ENCODE measurements around the gene SLC35C1.

The SLC35C1 gene

GRCh38 chr11:45804761-45805304 lies at the start of gene SLC35C1:
Gene SLC35C1 (plus strand): TSS chr11:45805149. CDS start chr11:45805802, 653 bp downstream.
- peak; percentile 83 for DNase-seq (ENCODE audit: low read depth, low spot score)

- no peak for DNase-seq (ENCODE audit: low read depth, low spot score)
Measured at GRCh38 chr11:45755281-45755859, 49.6 kb upstream of the SLC35C1 start.

- no peak for DNase-seq (ENCODE audit: low read depth, low spot score)
Measured at GRCh38 chr11:45756384-45757010, 48.5 kb upstream of the SLC35C1 start.

- no peak for DNase-seq (ENCODE audit: low read depth, low spot score)
Measured at GRCh38 chr11:45757672-45758071, 47.3 kb upstream of the SLC35C1 start.

GRCh38 chr11:45761659-45762058 lies 43.3 kb upstream of the SLC35C1 start:
- DNase-seq (ENCODE audit: low read depth, low spot score): no peak

GRCh38 chr11:45765107-45765668 lies 39.8 kb upstream of the SLC35C1 start:
- DNase-seq (ENCODE audit: low read depth, low spot score): no peak

- DNase-seq (ENCODE audit: low read depth, low spot score): no peak
Measured at GRCh38 chr11:45765836-45766235, 39.1 kb upstream of the SLC35C1 start.

GRCh38 chr11:45766469-45766868 lies 38.5 kb upstream of the SLC35C1 start:
- DNase-seq (ENCODE audit: low read depth, low spot score): no peak

GRCh38 chr11:45768486-45768885 lies 36.5 kb upstream of the SLC35C1 start:
- DNase-seq (ENCODE audit: low read depth, low spot score): no peak

- no peak for DNase-seq (ENCODE audit: low read depth, low spot score)
Measured at GRCh38 chr11:45769960-45770359, 35.0 kb upstream of the SLC35C1 start.

- peak; percentile 10 for DNase-seq (ENCODE audit: low read depth, low spot score)
Measured at GRCh38 chr11:45771193-45771565, 33.8 kb upstream of the SLC35C1 start.

GRCh38 chr11:45771566-45772448 lies 33.1 kb upstream of the SLC35C1 start:
- DNase-seq (ENCODE audit: low read depth, low spot score): peak; percentile 29

- DNase-seq (ENCODE audit: low read depth, low spot score): no peak
Measured at GRCh38 chr11:45772449-45772774, 32.5 kb upstream of the SLC35C1 start.

- no peak for DNase-seq (ENCODE audit: low read depth, low spot score)
Measured at GRCh38 chr11:45772986-45773785, 31.8 kb upstream of the SLC35C1 start.

- DNase-seq (ENCODE audit: low read depth, low spot score): no peak
Measured at GRCh38 chr11:45773786-45774655, 30.9 kb upstream of the SLC35C1 start.

- DNase-seq (ENCODE audit: low read depth, low spot score): no peak
Measured at GRCh38 chr11:45774786-45775185, 30.2 kb upstream of the SLC35C1 start.

GRCh38 chr11:45777127-45777969 lies 27.6 kb upstream of the SLC35C1 start:
- no peak for DNase-seq (ENCODE audit: low read depth, low spot score)

- no peak for DNase-seq (ENCODE audit: low read depth, low spot score)
Measured at GRCh38 chr11:45778341-45778740, 26.6 kb upstream of the SLC35C1 start.

- DNase-seq (ENCODE audit: low read depth, low spot score): no peak
Measured at GRCh38 chr11:45779602-45780001, 25.3 kb upstream of the SLC35C1 start.
